ENCODE data around the gene F2RL1.
"Not testable (repeated sequence)": the region's sequence is repeated elsewhere in the genome, so short reads cannot be mapped to it uniquely, and the experiment has no call there.

The F2RL1 gene

DNA sequence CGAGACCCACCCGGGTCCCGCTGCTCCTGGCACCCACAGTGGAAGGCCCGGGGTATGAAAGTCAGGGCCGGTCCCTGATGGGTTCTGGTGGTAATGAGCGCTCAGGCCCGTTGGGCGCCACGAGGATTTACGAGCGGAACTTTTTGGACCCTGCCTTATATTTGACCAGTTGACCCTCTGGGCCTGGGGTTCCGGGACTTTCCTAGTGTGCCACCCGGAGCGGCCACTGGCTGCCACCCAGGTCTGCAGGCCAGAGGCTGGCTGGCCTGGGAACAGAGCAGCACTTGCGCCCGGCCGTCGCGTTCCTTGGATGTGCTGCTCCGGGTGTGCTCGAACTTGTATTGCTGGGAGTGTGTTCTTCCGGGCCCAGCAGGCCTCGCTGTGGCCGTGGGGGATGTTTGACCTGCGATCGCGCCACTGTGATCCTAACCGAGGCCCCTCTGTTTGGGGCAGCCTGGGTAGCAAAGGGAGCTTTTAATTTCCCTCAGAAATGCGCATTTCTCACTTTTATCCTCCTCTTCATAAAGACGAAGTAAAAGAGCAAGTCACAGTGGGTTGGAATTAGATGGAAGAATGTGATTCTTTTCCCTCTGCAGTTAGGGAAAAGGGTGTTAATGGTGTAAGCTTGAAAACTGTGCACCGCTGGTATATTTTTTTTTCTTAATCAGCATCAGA is 1.2 kb downstream of the F2RL1 start:
- Mint-ChIP-seq H3K27ac (no peak overlapping the region), H3K4me1 (ENCODE audit: low read depth) (peaks cover 16% of the 10 kb centered on the region), H3K36me3 (ENCODE audit: low read depth) (no peaks in the 10 kb centered on the region), H3K27me3 (peaks cover 34% of the 10 kb centered on the region), H3K9me3 (no peaks in the 10 kb centered on the region), H3K4me3 (peak overlapping the region; percentile 81)
- no peak for DNase-seq

DNA sequence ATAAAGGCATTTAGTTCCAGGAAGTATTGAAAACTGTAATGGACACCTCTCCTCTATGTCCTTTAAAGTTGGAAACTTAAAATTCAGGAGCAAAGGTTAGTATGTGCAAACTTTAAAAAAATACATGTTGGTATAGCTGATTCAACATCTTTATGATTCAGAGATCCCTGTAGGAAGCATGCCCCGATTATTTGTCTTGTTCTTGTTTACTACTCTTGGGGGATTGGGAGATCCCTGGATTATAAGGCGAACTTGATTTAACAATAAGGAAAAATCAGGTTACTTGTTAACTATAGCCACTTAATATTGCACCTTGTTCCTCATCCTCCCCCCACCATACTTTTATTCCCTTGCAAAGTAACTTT is 1.7 kb downstream of the F2RL1 start:
- peaks cover 16% of the 10 kb centered on the region for H3K4me1 Mint-ChIP-seq (ENCODE audit: low read depth)
- H3K36me3 Mint-ChIP-seq (ENCODE audit: low read depth): no peaks in the 10 kb centered on the region
- H3K4me3 Mint-ChIP-seq: peak overlapping the region; percentile 81
- H3K27me3 Mint-ChIP-seq: peaks cover 34% of the 10 kb centered on the region
- no peak for DNase-seq
- H3K9me3 Mint-ChIP-seq: no peaks in the 10 kb centered on the region
- H3K27ac Mint-ChIP-seq: no peak overlapping the region

DNA sequence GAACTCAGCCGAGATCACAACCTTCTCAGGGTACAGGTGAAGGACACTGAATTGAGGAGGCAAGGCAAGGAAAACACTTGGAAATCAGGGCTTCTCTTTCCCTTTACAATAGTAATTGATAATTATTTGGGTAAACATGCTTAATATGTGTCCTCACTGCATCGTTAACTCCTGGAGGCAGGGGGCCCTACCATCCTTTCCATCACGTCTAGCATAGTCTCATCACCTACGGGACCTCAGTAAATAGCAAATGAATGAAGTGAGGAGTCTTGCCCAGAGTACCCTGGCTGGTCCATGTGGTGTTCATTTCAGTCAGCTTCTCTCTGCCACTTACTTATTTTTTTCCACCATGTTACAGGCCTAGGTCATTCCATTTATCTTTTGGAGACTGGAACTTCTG is 2.3 kb downstream of the F2RL1 start:
- Mint-ChIP-seq H3K4me3 (no peak overlapping the region), H3K4me1 (ENCODE audit: low read depth) (peaks cover 16% of the 10 kb centered on the region), H3K27ac (no peak overlapping the region), H3K27me3 (peaks cover 30% of the 10 kb centered on the region), H3K36me3 (ENCODE audit: low read depth) (no peaks in the 10 kb centered on the region), H3K9me3 (no peaks in the 10 kb centered on the region)
- no peak for DNase-seq

- H3K36me3 Mint-ChIP-seq (ENCODE audit: low read depth); DNase-seq; H3K9me3 Mint-ChIP-seq; H3K4me3 Mint-ChIP-seq; H3K27ac Mint-ChIP-seq: not testable (repeated sequence)
- Mint-ChIP-seq H3K4me1 (ENCODE audit: low read depth) (peaks cover 16% of the 10 kb centered on the region), H3K27me3 (peaks cover 19% of the 10 kb centered on the region)
These were observed 3.4 kb downstream of the F2RL1 start for GRCh38 chr5:76822105-76822731.

- not testable (repeated sequence) for H3K4me1 Mint-ChIP-seq (ENCODE audit: low read depth); H3K36me3 Mint-ChIP-seq (ENCODE audit: low read depth); H3K9me3 Mint-ChIP-seq; H3K27me3 Mint-ChIP-seq; H3K4me3 Mint-ChIP-seq; DNase-seq; H3K27ac Mint-ChIP-seq
These were observed 7.6 kb downstream of the F2RL1 start for GRCh38 chr5:76826416-76826815.

GRCh38 chr5:76831110-76831452 is 12.3 kb downstream of the F2RL1 start:
- H3K27ac Mint-ChIP-seq: no peak overlapping the region
- H3K9me3 Mint-ChIP-seq: no peaks in the 10 kb centered on the region
- peaks cover 15% of the 10 kb centered on the region for H3K36me3 Mint-ChIP-seq (ENCODE audit: low read depth)
- no peak overlapping the region for H3K4me3 Mint-ChIP-seq
- no peaks in the 10 kb centered on the region for H3K27me3 Mint-ChIP-seq
- no peak for DNase-seq
- peaks cover 8% of the 10 kb centered on the region for H3K4me1 Mint-ChIP-seq (ENCODE audit: low read depth)

GRCh38 chr5:76836181-76836580 is 17.4 kb downstream of the F2RL1 start:
- Mint-ChIP-seq H3K9me3 (no peaks in the 10 kb centered on the region), H3K27ac (no peak overlapping the region), H3K4me1 (ENCODE audit: low read depth) (peaks cover 3% of the 10 kb centered on the region), H3K36me3 (ENCODE audit: low read depth) (peaks cover 15% of the 10 kb centered on the region), H3K4me3 (no peak overlapping the region), H3K27me3 (no peaks in the 10 kb centered on the region)
- no peak for DNase-seq

- H3K36me3 Mint-ChIP-seq (ENCODE audit: low read depth): peaks cover 15% of the 10 kb centered on the region
- peaks cover 2% of the 10 kb centered on the region for H3K4me1 Mint-ChIP-seq (ENCODE audit: low read depth)
- no peaks in the 10 kb centered on the region for H3K27me3 Mint-ChIP-seq
- no peak overlapping the region for H3K27ac Mint-ChIP-seq
- no peaks in the 10 kb centered on the region for H3K9me3 Mint-ChIP-seq
- DNase-seq: no peak
- H3K4me3 Mint-ChIP-seq: no peak overlapping the region
These were observed 17.8 kb downstream of the F2RL1 start for GRCh38 chr5:76836585-76836984.

GRCh38 chr5:76838481-76839261 is 19.8 kb downstream of the F2RL1 start:
- Mint-ChIP-seq H3K27ac (no peak overlapping the region), H3K27me3 (peaks cover 7% of the 10 kb centered on the region), H3K36me3 (ENCODE audit: low read depth) (peaks cover 5% of the 10 kb centered on the region), H3K4me1 (ENCODE audit: low read depth) (peaks cover 2% of the 10 kb centered on the region), H3K4me3 (no peak overlapping the region), H3K9me3 (no peaks in the 10 kb centered on the region)
- DNase-seq: no peak

DNA sequence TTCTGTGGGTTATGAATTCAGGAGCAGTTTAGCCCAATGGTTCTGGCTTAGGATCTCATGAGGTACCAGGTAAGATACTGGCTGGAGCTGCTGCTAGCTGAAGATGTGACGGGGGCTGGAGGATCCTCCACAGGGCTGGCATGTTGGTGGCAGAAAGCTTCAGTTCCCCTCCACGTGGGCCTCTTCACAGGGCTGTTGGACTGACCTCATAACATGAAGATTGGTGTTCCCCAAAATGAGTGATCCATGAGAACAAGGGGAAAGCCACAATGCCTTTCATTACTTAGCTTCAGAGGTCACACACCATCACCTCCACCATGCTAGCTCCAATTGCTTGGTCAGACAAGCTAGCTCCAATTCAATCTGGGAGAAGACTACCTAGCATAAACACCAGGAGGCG is 22.5 kb downstream of the F2RL1 start:
- Mint-ChIP-seq H3K27ac (no peak overlapping the region), H3K9me3 (no peaks in the 10 kb centered on the region), H3K27me3 (peaks cover 7% of the 10 kb centered on the region), H3K36me3 (ENCODE audit: low read depth) (no peaks in the 10 kb centered on the region), H3K4me1 (ENCODE audit: low read depth) (peaks cover 2% of the 10 kb centered on the region), H3K4me3 (no peak overlapping the region)
- no peak for DNase-seq

- Mint-ChIP-seq H3K4me1 (ENCODE audit: low read depth) (peaks cover 16% of the 10 kb centered on the region), H3K9me3 (no peaks in the 10 kb centered on the region), H3K4me3 (no peak overlapping the region), H3K27ac (no peak overlapping the region), H3K36me3 (ENCODE audit: low read depth) (no peaks in the 10 kb centered on the region), H3K27me3 (peaks cover 7% of the 10 kb centered on the region)
- DNase-seq: no peak
These were observed 27.1 kb downstream of the F2RL1 start for GRCh38 chr5:76845890-76846289.

DNA sequence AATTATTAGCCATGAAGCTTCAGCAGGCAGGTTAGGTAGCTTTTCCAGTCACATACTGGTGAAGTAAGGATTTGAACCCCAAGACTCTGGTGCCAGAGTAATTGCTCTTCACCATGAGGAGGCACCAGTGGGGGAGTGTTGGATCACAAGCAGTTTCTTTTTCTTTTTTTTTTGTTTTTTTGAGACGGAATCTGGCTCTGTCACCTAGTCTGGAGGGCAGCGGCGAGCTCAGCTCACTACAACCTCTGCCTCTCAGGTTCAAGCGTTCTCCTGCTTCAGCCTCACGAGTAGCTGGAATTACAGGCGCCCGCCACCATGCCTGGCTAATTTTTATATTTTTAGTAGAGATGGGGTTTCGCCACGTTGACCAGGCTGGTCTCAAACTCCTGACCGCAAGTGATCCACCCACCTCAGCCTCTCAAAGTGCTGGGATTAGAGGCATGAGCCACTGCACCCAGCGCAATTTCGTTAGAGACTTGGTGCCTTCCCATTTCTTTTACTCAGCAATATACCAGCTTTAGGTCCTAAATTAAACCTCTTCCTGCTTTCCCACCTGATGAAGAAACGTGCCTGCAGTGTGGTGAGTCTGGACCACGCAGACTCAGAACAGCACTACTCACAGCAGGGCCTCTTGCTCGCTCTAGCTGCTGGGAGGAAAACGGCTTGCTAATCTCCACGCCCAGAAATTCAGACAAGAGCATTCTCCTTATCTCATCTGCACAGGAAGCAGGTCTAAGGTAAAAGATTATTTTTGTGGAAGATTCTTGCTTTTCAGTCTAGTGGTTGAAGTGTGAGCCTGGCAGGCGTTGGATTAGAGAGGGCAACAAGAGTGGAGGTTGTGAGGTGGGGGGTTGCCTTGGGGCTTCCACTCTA is 30.8 kb downstream of the F2RL1 start, which contains the start of gene S100Z:
TSS of gene S100Z (plus strand) at position 596 of the 873 bp plus-strand sequence. CDS start 25,346 bp downstream, outside the sequence.
- Mint-ChIP-seq H3K36me3 (ENCODE audit: low read depth) (no peaks in the 10 kb centered on the region), H3K27me3 (no peaks in the 10 kb centered on the region), H3K27ac (peak within 1 kb of the TSS; percentile 88), H3K4me1 (ENCODE audit: low read depth) (peaks cover 27% of the 10 kb centered on the region), H3K4me3 (peak within 1 kb of the TSS; percentile 52), H3K9me3 (no peaks in the 10 kb centered on the region)
- peak; percentile 48 for DNase-seq

- Mint-ChIP-seq H3K9me3 (peaks cover 3% of the 10 kb centered on the region), H3K27ac (peak overlapping the region; percentile 55), H3K36me3 (ENCODE audit: low read depth) (peaks cover 1% of the 10 kb centered on the region), H3K4me1 (ENCODE audit: low read depth) (peaks cover 35% of the 10 kb centered on the region), H3K27me3 (no peaks in the 10 kb centered on the region), H3K4me3 (peak overlapping the region; percentile 52)
- peak; percentile 31 for DNase-seq
These were observed 31.8 kb downstream of the F2RL1 start for GRCh38 chr5:76850543-76851145.

Data from activated T-cell treated with anti-CD3 and anti-CD28 coated beads, Interleukin-2, amount 50 U/mL, for 24 hours (primary cell).